ENCODE results near the gene CHRNA10. TPM values are rescaled to one million over a fixed set of nuclear protein-coding genes. Genes with fewer than 3 reads are reported as not detected.

The CHRNA10 gene
- total RNA-seq, 1 experiment from 2014 or later, result 3.0 TPM

DNA sequence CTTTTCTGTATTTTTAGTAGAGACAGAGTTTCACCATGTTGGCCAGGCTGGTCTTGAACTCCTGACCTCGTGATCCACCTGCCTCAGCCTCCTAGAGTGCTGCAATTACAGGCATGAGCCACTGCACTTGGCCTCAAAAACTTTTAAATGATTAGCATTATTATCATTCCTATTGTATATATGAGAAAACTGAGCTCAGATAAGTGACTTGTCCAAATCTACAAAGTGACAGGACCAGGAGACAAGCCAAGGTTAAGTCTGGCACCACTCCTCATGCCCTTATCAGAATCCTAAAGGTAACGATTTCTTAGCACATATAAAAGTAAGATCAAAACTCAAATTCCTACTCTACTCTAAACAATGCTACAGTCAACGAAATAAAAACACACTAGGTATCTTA, 32.2 kb upstream of the CHRNA10 start:
- Histone ChIP-seq H3K4me1 (ENCODE audit: control insufficient read depth in 1 of 2, insufficient read depth in 2 of 2, low read length in 2 of 2) (no peaks in the 10 kb centered on the region), H3K79me2 (ENCODE audit: insufficient read depth, low read length) (peaks cover 46% of the 10 kb centered on the region), H3K27ac (ENCODE audit: low read depth, low read length) (no peak overlapping the region), H3K36me3 (ENCODE audit: control insufficient read depth in 1 of 2, insufficient read depth in 2 of 2, low read length in 2 of 2) (peaks cover 50 to 59% of the 10 kb centered on the region in 2 experiments), H3K9me3 (ENCODE audit: control insufficient read depth in 1 of 2, insufficient read depth in 1 of 2, low read depth in 1 of 2, low read length in 2 of 2) (no peaks in the 10 kb centered on the region), H2AFZ (ENCODE audit: low read depth, low read length, poor library complexity, severe bottlenecking) (no peak overlapping the region), H3K9me2 (ENCODE audit: insufficient read depth) (no peaks in the 10 kb centered on the region), H4K20me1 (ENCODE audit: insufficient read depth) (0 out of 2 replicates have a peak, but pooled peaks cover 5% of the 10 kb centered on the region), H3K9ac (ENCODE audit: low read length) (no peak overlapping the region), H3K27me3 (ENCODE audit: insufficient read depth, low read length) (no peaks in the 10 kb centered on the region), H3K4me2 (ENCODE audit: low read length) (no peak overlapping the region), H3K4me3 (replicated peaks in 1 of 2; ENCODE audit: low read depth in 1 of 2, low read length in 2 of 2) (no peak overlapping the region)
- ChIA-PET RAD21 (ENCODE audit: low non-redundant PET in 1 of 2, low total read pairs in 2 of 2, uncharacterized antibody in 2 of 2, unreplicated experiment in 2 of 2) (no interaction called here), CTCF (no interaction called here), POLR2A (no interaction called here)
- intact Hi-C loops (cut with micrococcal nuclease), result no loop called here
- no peak for TF ChIP-seq CBX3 (IDR thresholded peaks at IDR 0.05; ENCODE audit: low read depth)
- TF ChIP-seq ZFX (IDR thresholded peaks at IDR 0.05), result no peak
- TF ChIP-seq POLR2AphosphoS5 (IDR thresholded peaks at IDR 0.05; ENCODE audit: low read depth, low read length), result no peak
- TF ChIP-seq, protein P1, sequence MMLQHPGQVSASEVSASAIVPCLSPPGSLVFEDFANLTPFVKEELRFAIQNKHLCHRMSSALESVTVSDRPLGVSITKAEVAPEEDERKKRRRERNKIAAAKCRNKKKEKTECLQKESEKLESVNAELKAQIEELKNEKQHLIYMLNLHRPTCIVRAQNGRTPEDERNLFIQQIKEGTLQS (IDR thresholded peaks at IDR 0.05), result no peak
- TF ChIP-seq, protein P2, sequence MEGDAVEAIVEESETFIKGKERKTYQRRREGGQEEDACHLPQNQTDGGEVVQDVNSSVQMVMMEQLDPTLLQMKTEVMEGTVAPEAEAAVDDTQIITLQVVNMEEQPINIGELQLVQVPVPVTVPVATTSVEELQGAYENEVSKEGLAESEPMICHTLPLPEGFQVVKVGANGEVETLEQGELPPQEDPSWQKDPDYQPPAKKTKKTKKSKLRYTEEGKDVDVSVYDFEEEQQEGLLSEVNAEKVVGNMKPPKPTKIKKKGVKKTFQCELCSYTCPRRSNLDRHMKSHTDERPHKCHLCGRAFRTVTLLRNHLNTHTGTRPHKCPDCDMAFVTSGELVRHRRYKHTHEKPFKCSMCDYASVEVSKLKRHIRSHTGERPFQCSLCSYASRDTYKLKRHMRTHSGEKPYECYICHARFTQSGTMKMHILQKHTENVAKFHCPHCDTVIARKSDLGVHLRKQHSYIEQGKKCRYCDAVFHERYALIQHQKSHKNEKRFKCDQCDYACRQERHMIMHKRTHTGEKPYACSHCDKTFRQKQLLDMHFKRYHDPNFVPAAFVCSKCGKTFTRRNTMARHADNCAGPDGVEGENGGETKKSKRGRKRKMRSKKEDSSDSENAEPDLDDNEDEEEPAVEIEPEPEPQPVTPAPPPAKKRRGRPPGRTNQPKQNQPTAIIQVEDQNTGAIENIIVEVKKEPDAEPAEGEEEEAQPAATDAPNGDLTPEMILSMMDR (IDR thresholded peaks at IDR 0.05 in 2 of 3, conservative IDR thresholded peaks at IDR 0.05 in 1 of 3; ENCODE audit: borderline replicate concordance in 1 of 3, insufficient read depth in 1 of 3, low read depth in 2 of 3, low read length in 2 of 3), result no peak
- ATAC-seq (no peak), DNase-seq (ENCODE audit: low read depth, low spot score) (no peak)
- no TSS peak for BruUV-seq (replicated peaks)

DNA sequence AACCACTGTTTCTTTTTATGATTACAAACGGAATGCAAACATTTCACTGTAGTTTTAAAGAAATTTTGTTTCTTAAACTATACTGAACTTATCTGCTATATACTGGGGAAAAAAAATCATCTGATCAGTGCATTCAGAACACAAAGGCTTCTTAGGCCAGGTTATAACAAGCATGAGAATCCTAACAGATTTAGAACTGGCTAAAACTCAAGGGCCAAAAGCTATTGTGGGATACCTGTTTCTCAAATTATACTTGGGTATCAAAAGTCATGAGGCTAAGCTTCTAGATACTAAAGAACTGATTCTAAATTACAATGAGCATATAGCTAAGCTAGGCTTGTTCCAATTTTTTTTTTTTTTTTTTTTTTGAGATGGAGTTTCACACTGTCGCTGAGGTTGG, 29.7 kb upstream of the CHRNA10 start:
- Histone ChIP-seq H3K27me3 (ENCODE audit: insufficient read depth, low read length) (no peaks in the 10 kb centered on the region), H3K79me2 (ENCODE audit: insufficient read depth, low read length) (peaks cover 25% of the 10 kb centered on the region), H4K20me1 (ENCODE audit: insufficient read depth) (0 out of 2 replicates have a peak, but pooled peaks cover 5% of the 10 kb centered on the region), H3K4me3 (replicated peaks in 1 of 2; ENCODE audit: low read depth in 1 of 2, low read length in 2 of 2) (no peak overlapping the region), H2AFZ (ENCODE audit: low read depth, low read length, poor library complexity, severe bottlenecking) (no peak overlapping the region), H3K9ac (ENCODE audit: low read length) (no peak overlapping the region), H3K9me2 (ENCODE audit: insufficient read depth) (no peaks in the 10 kb centered on the region), H3K4me1 (ENCODE audit: control insufficient read depth in 1 of 2, insufficient read depth in 2 of 2, low read length in 2 of 2) (no peaks in the 10 kb centered on the region), H3K27ac (ENCODE audit: low read depth, low read length) (no peak overlapping the region), H3K36me3 (ENCODE audit: control insufficient read depth in 1 of 2, insufficient read depth in 2 of 2, low read length in 2 of 2) (peaks cover 53 to 54% of the 10 kb centered on the region in 2 experiments), H3K4me2 (ENCODE audit: low read length) (no peak overlapping the region), H3K9me3 (ENCODE audit: control insufficient read depth in 1 of 2, insufficient read depth in 1 of 2, low read depth in 1 of 2, low read length in 2 of 2) (no peaks in the 10 kb centered on the region)
- RAD21 ChIA-PET (ENCODE audit: low non-redundant PET in 1 of 2, low total read pairs in 2 of 2, uncharacterized antibody in 2 of 2, unreplicated experiment in 2 of 2), result no interaction called here
- no peak for DNase-seq (ENCODE audit: low read depth, low spot score)
- TF ChIP-seq TCF7L2 (IDR thresholded peaks at IDR 0.05; ENCODE audit: borderline replicate concordance, extremely low read depth, insufficient read depth, insufficient read length) (no peak), POLR2A (IDR thresholded peaks at IDR 0.05; ENCODE audit: borderline replicate concordance, extremely low read depth, insufficient read depth, insufficient read length) (no peak), JUND (IDR thresholded peaks at IDR 0.05) (no peak)
- no TSS peak for BruUV-seq (replicated peaks)
- intact Hi-C loops (cut with micrococcal nuclease), result no loop called here
- CTCF ChIA-PET, result no interaction called here
- ATAC-seq, result no peak
- POLR2A ChIA-PET, result no interaction called here

All from HCT116 (cell line).